Mesothelial cell of epicardium (in vitro differentiated cells): ENCODE results near the gene SLC25A47. TPM values are rescaled to one million over a fixed set of nuclear protein-coding genes. Genes with fewer than 3 reads are reported as not detected.

Experiments used
- DNase-seq, 2 experiments: peaks; one replicate each; pipeline ENCODE4 v3.0.0; 2021; ENCODE audit warnings: low spot score in 2 of 2; ENCODE audit not compliant: unreplicated experiment in 2 of 2
- H3K27ac Mint-ChIP-seq: 2 replicates; pipeline ENCODE4 v1.8.0; 2021; ENCODE audit warnings: mixed read lengths
- H3K27me3 Mint-ChIP-seq: 2 replicates; pipeline ENCODE4 v1.8.0; 2021; ENCODE audit warnings: low read depth, mixed read lengths
- H3K36me3 Mint-ChIP-seq: 2 replicates; pipeline ENCODE4 v1.8.0; 2021; ENCODE audit warnings: mixed read lengths
- H3K4me1 Mint-ChIP-seq: 2 replicates; pipeline ENCODE4 v1.8.0; 2021; ENCODE audit warnings: mixed read lengths
- H3K4me3 Mint-ChIP-seq: 2 replicates; pipeline ENCODE4 v1.8.0; 2021; ENCODE audit warnings: mild to moderate bottlenecking, moderate library complexity, mixed read lengths
- H3K9me3 Mint-ChIP-seq: 2 replicates; pipeline ENCODE4 v1.8.0; 2021; ENCODE audit warnings: mixed read lengths
- total RNA-seq: library from RNA; stranded (reverse); gene quantifications from 3 replicates; pipeline ENCODE4 v1.2.1, GENCODE V29; 2021
- TF ChIP-seq, protein P1 (sequence below): fragments of 200-600 bp; sonication (generic); IDR thresholded peaks from one replicate; pipeline ENCODE4 v1.5.0; 2021; ENCODE audit warnings: antibody characterized with exemption; ENCODE audit not compliant: unreplicated experiment

SLC25A47 gene
- total RNA-seq, 1 donor from 2014 or later, result not detected

- H3K27ac Mint-ChIP-seq, result no peak overlapping the region
- TF ChIP-seq, protein P1, sequence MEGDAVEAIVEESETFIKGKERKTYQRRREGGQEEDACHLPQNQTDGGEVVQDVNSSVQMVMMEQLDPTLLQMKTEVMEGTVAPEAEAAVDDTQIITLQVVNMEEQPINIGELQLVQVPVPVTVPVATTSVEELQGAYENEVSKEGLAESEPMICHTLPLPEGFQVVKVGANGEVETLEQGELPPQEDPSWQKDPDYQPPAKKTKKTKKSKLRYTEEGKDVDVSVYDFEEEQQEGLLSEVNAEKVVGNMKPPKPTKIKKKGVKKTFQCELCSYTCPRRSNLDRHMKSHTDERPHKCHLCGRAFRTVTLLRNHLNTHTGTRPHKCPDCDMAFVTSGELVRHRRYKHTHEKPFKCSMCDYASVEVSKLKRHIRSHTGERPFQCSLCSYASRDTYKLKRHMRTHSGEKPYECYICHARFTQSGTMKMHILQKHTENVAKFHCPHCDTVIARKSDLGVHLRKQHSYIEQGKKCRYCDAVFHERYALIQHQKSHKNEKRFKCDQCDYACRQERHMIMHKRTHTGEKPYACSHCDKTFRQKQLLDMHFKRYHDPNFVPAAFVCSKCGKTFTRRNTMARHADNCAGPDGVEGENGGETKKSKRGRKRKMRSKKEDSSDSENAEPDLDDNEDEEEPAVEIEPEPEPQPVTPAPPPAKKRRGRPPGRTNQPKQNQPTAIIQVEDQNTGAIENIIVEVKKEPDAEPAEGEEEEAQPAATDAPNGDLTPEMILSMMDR, result no peak
- peaks cover 12% of the 10 kb centered on the region for H3K9me3 Mint-ChIP-seq
- H3K4me3 Mint-ChIP-seq, result no peak overlapping the region
- no peak for DNase-seq
- no peaks in the 10 kb centered on the region for H3K4me1 Mint-ChIP-seq
- no peaks in the 10 kb centered on the region for H3K27me3 Mint-ChIP-seq
- peaks cover 39% of the 10 kb centered on the region for H3K36me3 Mint-ChIP-seq
These were observed 39.3 kb downstream of the SLC25A47 start for GRCh38 chr14:100362311-100362927.

DNA sequence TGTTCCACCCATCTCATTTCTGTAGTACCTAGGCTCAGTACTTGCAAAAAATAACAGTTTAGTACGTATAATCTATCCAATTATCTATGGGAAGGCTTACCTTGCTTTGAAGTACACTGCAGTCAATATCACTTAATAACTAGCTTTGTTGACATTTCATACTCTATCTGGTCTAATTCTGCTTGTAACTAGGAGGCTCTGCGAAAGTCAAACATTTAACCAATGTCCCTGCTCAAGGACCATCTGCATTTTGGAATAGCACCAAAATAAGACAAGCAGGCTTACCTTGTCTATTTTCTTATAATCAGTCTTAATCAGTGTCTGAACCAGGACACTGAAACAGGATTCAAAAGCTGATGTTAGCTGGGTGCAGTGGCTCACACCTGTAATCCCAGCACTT is 39.9 kb downstream of the SLC25A47 start:
- no peak for DNase-seq
- Mint-ChIP-seq H3K9me3 (peaks cover 12% of the 10 kb centered on the region), H3K4me3 (no peak overlapping the region), H3K27me3 (no peaks in the 10 kb centered on the region), H3K27ac (no peak overlapping the region), H3K4me1 (no peaks in the 10 kb centered on the region), H3K36me3 (peaks cover 39% of the 10 kb centered on the region)
- TF ChIP-seq, protein P1, result no peak

DNA sequence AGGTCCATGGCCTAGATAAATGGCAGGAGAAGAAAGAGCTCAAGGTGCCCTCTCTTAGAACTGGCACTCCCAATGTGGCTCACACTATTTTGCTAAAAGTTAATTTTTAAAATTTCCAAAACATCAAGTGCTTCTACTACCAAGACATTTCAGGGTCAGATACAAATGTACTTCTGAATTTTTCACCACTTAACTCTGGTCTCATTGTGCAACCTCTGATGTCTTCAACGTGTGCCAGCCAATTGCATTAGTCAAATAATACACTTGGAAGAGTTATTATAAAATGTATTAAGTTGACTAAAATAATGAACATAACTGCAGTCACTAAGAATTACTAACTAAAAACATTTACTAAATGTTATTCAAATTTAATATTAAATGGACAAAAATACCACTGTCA is 41.3 kb downstream of the SLC25A47 start:
- H3K9me3 Mint-ChIP-seq, result peaks cover under 1% of the 10 kb centered on the region
- no peak for DNase-seq
- no peak overlapping the region for H3K27ac Mint-ChIP-seq
- peaks cover 30% of the 10 kb centered on the region for H3K36me3 Mint-ChIP-seq
- H3K4me1 Mint-ChIP-seq, result no peaks in the 10 kb centered on the region
- H3K4me3 Mint-ChIP-seq, result no peak overlapping the region
- TF ChIP-seq, protein P1, result no peak
- no peaks in the 10 kb centered on the region for H3K27me3 Mint-ChIP-seq

DNA sequence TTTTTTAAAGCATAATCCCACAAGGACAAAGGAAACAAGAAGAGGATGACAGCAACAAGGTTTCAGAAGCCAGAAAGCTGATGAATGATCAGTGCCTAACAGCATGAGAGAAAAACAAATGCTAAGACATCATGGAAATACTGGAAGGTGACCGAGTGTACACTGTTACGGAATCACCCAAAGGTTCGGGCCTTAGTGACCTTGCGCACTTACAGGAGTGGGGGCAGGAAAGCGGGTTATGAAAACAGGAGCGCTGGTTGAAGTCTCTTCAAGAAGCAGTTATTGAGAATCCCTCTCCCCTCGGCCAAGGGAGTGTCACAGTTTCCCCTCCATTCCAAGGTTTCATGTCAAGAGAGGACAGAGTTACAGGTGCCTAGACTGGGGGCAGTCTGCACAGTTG is 42.6 kb downstream of the SLC25A47 start:
- Mint-ChIP-seq H3K4me3 (no peak overlapping the region), H3K9me3 (no peaks in the 10 kb centered on the region), H3K27me3 (no peaks in the 10 kb centered on the region), H3K27ac (no peak overlapping the region), H3K36me3 (peaks cover 18% of the 10 kb centered on the region), H3K4me1 (no peaks in the 10 kb centered on the region)
- no peak for DNase-seq
- TF ChIP-seq, protein P1, result no peak

- H3K9me3 Mint-ChIP-seq, result no peaks in the 10 kb centered on the region
- no peak for DNase-seq
- peaks cover 16% of the 10 kb centered on the region for H3K36me3 Mint-ChIP-seq
- H3K4me1 Mint-ChIP-seq, result peaks cover 14% of the 10 kb centered on the region
- H3K27me3 Mint-ChIP-seq, result no peaks in the 10 kb centered on the region
- H3K27ac Mint-ChIP-seq, result no peak overlapping the region
- TF ChIP-seq, protein P1, result no peak
- no peak overlapping the region for H3K4me3 Mint-ChIP-seq
These were observed 45.9 kb downstream of the SLC25A47 start for GRCh38 chr14:100369019-100369418.

- H3K4me3 Mint-ChIP-seq, result no peak overlapping the region
- H3K9me3 Mint-ChIP-seq, result no peaks in the 10 kb centered on the region
- DNase-seq, result no peak
- no peak overlapping the region for H3K27ac Mint-ChIP-seq
- H3K27me3 Mint-ChIP-seq, result no peaks in the 10 kb centered on the region
- TF ChIP-seq, protein P1, result no peak
- peaks cover 16% of the 10 kb centered on the region for H3K36me3 Mint-ChIP-seq
- H3K4me1 Mint-ChIP-seq, result peaks cover 24% of the 10 kb centered on the region
These were observed 46.9 kb downstream of the SLC25A47 start for GRCh38 chr14:100370003-100370402.
